GM13976 (cell line): ENCODE results near the gene MGAT5.

Source experiments
- DNase-seq: peaks from one replicate; pipeline ENCODE4 v3.0.0; 2012; ENCODE audit warnings: low spot score
- in situ Hi-C: fragments of 300-500 bp; cut with MboI; formaldehyde crosslinking; loops from one replicate; pipeline ENCODE4 v1.12.0; 2022; ENCODE audit warnings: low sequenced_read_pairs, mixed read lengths, inconsistent platforms; ENCODE audit not compliant: unreplicated experiment
- TF ChIP-seq, protein P1 (sequence below): IDR thresholded peaks from 2 replicates; pipeline ENCODE4 v1.5.1; 2012; ENCODE audit warnings: borderline replicate concordance, mild to moderate bottlenecking; ENCODE audit not compliant: insufficient read depth; ENCODE audit errors: extremely low read depth, missing control alignments, control extremely low read depth

The MGAT5 gene

DNA sequence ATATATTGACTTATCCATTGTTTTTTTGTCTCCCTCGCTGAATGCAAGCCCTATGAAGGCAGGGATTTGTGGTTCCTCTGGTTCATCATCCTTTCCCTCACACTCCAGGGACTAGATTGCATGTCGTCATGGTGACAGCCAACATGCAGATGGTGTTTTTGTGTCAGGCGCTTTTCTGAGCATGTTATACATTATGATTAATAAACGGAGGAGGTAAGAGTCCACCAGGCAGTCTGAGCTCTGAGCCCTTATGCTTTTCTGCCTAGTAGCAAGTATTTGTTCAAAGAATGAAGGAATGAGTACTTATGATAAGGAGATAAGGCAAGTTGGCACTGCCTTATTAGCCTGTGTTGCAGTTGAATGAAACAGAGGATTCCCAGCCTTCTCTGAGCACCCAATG is 181.6 kb downstream of the MGAT5 start:
- TF ChIP-seq, protein P1, sequence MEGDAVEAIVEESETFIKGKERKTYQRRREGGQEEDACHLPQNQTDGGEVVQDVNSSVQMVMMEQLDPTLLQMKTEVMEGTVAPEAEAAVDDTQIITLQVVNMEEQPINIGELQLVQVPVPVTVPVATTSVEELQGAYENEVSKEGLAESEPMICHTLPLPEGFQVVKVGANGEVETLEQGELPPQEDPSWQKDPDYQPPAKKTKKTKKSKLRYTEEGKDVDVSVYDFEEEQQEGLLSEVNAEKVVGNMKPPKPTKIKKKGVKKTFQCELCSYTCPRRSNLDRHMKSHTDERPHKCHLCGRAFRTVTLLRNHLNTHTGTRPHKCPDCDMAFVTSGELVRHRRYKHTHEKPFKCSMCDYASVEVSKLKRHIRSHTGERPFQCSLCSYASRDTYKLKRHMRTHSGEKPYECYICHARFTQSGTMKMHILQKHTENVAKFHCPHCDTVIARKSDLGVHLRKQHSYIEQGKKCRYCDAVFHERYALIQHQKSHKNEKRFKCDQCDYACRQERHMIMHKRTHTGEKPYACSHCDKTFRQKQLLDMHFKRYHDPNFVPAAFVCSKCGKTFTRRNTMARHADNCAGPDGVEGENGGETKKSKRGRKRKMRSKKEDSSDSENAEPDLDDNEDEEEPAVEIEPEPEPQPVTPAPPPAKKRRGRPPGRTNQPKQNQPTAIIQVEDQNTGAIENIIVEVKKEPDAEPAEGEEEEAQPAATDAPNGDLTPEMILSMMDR = no peak
- DNase-seq = no peak
- in situ Hi-C loops = no loop called here

DNA sequence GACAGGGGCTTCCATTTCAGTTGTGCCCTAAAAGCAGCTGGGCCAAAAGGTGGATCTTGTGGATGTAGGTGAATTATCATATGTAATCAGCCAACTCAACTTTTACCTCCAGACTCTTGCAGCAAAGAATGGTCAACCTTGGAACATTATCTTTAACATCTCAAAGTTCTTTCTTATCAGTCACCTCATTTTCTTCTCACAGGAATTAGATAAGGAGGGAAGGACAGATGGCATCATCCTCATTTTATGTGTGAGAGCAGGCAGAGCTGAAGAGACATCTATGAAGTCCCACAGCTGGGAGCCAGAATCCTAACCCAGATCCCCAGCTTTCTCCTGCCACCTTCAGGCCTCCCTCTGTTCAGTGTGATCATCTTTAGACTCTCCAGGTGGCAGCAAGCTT is 182.1 kb downstream of the MGAT5 start:
- in situ Hi-C loops = no loop called here
- TF ChIP-seq, protein P1 = no peak
- DNase-seq = no peak

DNA sequence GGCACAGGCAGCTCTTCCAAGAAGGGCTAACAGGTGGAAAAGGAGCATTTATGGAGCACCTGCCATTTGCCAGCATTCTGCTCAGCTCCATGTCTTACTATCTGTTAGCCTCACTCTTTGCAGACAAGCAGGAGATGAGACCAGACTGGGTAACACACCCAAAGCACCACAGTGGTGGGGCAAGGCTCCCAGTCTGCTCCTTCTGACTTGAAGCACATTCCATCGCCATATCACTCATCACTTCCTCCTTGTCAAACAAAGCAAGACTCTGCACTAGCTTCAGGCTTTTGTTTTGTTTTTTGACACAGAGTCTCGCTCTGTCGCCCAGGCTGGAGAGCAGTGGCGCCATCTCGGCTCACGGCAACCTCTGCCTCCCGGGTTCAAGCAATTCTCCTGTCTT is 182.8 kb downstream of the MGAT5 start:
- TF ChIP-seq, protein P1 = no peak
- DNase-seq = peak; percentile 5
- in situ Hi-C loops = no loop called here

DNA sequence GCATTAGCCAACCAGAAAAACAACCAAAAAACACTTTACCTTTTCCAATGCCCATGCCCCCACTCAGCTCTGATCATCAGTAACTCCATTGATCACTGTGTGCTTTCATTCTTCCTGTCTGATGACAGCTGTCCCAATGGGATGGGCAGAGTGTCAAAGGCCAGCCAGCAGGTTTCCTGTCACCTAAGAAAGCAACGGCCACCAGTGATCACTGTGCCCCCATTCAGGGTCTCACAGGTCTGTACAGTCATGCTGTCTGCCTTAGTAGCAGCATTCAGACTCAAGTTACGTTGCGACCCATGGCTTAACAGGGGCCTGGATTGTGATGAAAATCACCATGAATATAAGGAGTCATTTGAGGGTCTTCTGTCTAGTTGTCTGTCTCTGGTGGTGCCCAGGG is 184.5 kb downstream of the MGAT5 start:
- TF ChIP-seq, protein P1 = no peak
- in situ Hi-C loops = no loop called here
- no peak for DNase-seq

DNA sequence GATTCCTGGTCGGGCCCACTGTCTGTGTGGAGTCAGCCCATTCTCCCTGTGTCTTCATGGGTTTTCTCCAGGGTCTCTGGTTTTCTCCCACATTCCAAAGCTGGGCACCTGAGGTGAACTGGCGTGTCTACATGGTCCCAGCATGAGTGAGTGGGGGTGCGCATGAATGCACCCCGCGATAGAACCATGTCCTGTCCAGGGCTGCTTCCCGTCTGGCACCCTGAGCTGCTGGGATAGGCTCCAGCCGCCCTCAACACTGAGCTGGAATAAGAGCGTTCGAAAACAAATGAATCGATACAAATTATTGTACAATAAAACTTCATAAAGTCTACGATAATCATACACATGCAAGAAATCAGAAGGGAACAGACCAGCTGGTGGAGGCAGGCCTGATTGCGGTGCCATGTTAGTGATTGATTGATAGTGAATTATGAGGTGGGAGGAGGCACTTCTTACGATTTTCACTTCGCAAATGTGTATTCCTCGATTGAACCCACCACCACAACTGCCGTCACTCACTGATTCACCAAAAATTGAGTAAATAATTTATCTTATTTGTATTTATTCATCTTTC is 186.6 kb downstream of the MGAT5 start:
- TF ChIP-seq, protein P1 = no peak
- peak; percentile 4 for DNase-seq
- in situ Hi-C loops = no loop called here

DNA sequence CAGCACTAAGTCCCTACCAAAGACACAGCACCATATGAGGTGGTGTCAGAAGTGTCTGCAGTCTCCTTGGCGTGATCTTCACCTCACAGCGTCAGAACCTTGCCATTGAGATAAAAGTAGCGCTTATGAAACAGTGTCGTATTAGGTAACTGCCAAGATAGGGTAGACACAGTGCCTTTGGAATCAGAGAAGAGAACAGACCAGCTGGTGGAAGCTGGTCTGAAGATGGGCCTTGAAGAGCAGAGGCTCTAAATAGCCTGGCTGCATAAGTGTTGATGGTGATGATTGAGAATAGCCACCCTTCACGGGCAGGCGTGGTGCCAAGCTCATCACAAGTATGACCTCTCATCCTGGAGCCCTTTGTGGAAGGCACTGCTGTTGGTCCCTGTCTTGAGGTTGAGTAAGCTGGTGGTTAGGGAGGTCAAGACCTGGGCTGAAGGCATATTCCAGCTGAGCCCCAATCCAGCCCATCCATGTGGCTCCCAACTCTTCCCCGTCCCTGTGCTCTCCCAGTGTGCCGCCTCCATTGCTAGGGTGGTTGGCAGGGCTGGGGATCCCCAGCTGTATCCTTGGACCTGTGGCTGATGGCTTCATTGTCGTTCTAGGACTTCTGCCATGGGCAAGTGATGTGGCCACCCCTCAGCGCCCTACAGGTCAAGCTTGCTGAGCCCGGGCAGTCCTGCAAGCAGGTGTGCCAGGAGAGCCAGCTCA is 187.4 kb downstream of the MGAT5 start:
- TF ChIP-seq, protein P1 = no peak
- peak; percentile 6 for DNase-seq
- in situ Hi-C loops = no loop called here
